Neural cell (in vitro differentiated cells): Measurements from ENCODE around the gene GPC5. TPM values are rescaled to one million over a fixed set of nuclear protein-coding genes. Genes with fewer than 3 reads are reported as not detected.
A peak's percentile ranks its signal among the peaks of the same experiment; 100 is the strongest.

Experiments
- H2AFZ ChIP-seq: fragments of 200-600, 300-800 bp; sonication (generic), shearing (Covaris generic); 2 replicates; pipeline ENCODE4 v1.6.0; 2014; ENCODE audit warnings: low read depth, mild to moderate bottlenecking, antibody characterized with exemption, low read length, moderate library complexity
- H3F3A ChIP-seq: fragments of 200-600 bp; shearing (Covaris generic); 2 replicates; pipeline ENCODE4 v1.6.1; 2016; ENCODE audit warnings: mild to moderate bottlenecking, moderate library complexity, mixed read lengths, antibody characterized with exemption, low read length; ENCODE audit not compliant: insufficient read depth, poor library complexity, severe bottlenecking
- H3K27ac ChIP-seq: fragments of 200-600, 300-800 bp; sonication (generic), shearing (Covaris generic); 2 replicates; pipeline ENCODE4 v1.5.1; 2014; ENCODE audit warnings: mild to moderate bottlenecking, low read length, moderate library complexity
- H3K27me3 ChIP-seq: fragments of 300-800, 200-600 bp; sonication (generic), shearing (Covaris generic); 2 replicates; pipeline ENCODE4 v1.6.0; 2014; ENCODE audit warnings: mild to moderate bottlenecking, low read depth, low read length, moderate library complexity; ENCODE audit not compliant: insufficient read depth
- H3K36me3 ChIP-seq: fragments of 300-800, 200-600 bp; sonication (generic), shearing (Covaris generic); 2 replicates; pipeline ENCODE4 v1.5.1; 2014; ENCODE audit warnings: mild to moderate bottlenecking, antibody characterized with exemption, low read length, moderate library complexity; ENCODE audit not compliant: insufficient read depth
- H3K4me2 ChIP-seq: fragments of 300-800, 200-600 bp; sonication (generic), shearing (Covaris generic); 2 replicates; pipeline ENCODE4 v1.6.0; 2014; ENCODE audit warnings: mild to moderate bottlenecking, low read length
- H3K4me3 ChIP-seq: fragments of 300-800, 200-600 bp; sonication (generic), shearing (Covaris generic); 2 replicates; pipeline ENCODE4 v1.5.1; 2014; ENCODE audit warnings: mild to moderate bottlenecking, low read length, moderate library complexity
- H3K79me2 ChIP-seq: fragments of 200-600 bp; shearing (Covaris generic); replicated peaks from 2 replicates; pipeline ENCODE4 v1.6.0; 2014; ENCODE audit warnings: mild to moderate bottlenecking, low read length, moderate library complexity; ENCODE audit not compliant: insufficient read depth
- H3K9ac ChIP-seq: fragments of 300-800, 200-600 bp; sonication (generic), shearing (Covaris generic); 2 replicates; pipeline ENCODE4 v1.6.1; 2016; ENCODE audit warnings: mild to moderate bottlenecking, low read length, mixed read lengths
- H3K9me2 ChIP-seq: fragments of 200-600 bp; shearing (Covaris generic); 2 replicates; pipeline ENCODE4 v1.6.1; 2016; ENCODE audit warnings: mild to moderate bottlenecking, low read length, mixed read lengths; ENCODE audit not compliant: insufficient read depth
- H3K9me3 ChIP-seq: fragments of 200-600, 300-800 bp; sonication (generic), shearing (Covaris generic); 2 replicates; pipeline ENCODE4 v1.6.1; 2016; ENCODE audit warnings: mild to moderate bottlenecking, mixed run types, low read length, moderate library complexity, mixed read lengths
- H4K20me1 ChIP-seq: fragments of 200-600 bp; shearing (Covaris generic); 2 replicates; pipeline ENCODE4 v1.6.1; 2016; ENCODE audit warnings: mild to moderate bottlenecking, mixed run types; ENCODE audit not compliant: insufficient read depth
- CTCF ChIP-seq: fragments of 450-650 bp; IDR thresholded peaks from 2 replicates; pipeline ENCODE4 v1.5.1; 2014; ENCODE audit warnings: antibody characterized with exemption, mild to moderate bottlenecking, moderate library complexity; ENCODE audit not compliant: poor library complexity, severe bottlenecking
- EP300 ChIP-seq: fragments of 450-650 bp; conservative IDR thresholded peaks from 2 replicates; pipeline ENCODE4 v1.6.1; 2014; ENCODE audit warnings: antibody characterized with exemption, mild to moderate bottlenecking, moderate library complexity; ENCODE audit not compliant: poor library complexity, severe bottlenecking
- EZH2 ChIP-seq: fragments of 200-600, 300-800 bp; shearing (Covaris generic), sonication (generic); IDR thresholded peaks from 2 replicates; pipeline ENCODE4 v1.6.1; 2014; ENCODE audit warnings: antibody characterized with exemption, low read length, borderline replicate concordance, mild to moderate bottlenecking; ENCODE audit not compliant: insufficient read depth, poor library complexity, severe bottlenecking
- MXI1 ChIP-seq: fragments of 450-650 bp; conservative IDR thresholded peaks from 2 replicates; pipeline ENCODE4 v1.6.1; 2014; ENCODE audit warnings: antibody characterized with exemption, mild to moderate bottlenecking; ENCODE audit not compliant: poor library complexity, severe bottlenecking
- POLR2AphosphoS5 ChIP-seq: IDR thresholded peaks from 2 replicates; pipeline ENCODE4 v1.6.1; 2012
- RAD21 ChIP-seq: fragments of 450-650 bp; conservative IDR thresholded peaks from 2 replicates; pipeline ENCODE4 v1.6.1; 2014; ENCODE audit warnings: antibody characterized with exemption, mild to moderate bottlenecking, moderate library complexity
- REST ChIP-seq: IDR thresholded peaks from 2 replicates; pipeline ENCODE4 v1.6.1; 2012; ENCODE audit warnings: borderline replicate concordance
- SMC3 ChIP-seq: fragments of 450-650 bp; conservative IDR thresholded peaks from 2 replicates; pipeline ENCODE4 v1.6.1; 2014; ENCODE audit warnings: antibody characterized with exemption, mild to moderate bottlenecking, moderate library complexity; ENCODE audit not compliant: poor library complexity
- TAF1 ChIP-seq: IDR thresholded peaks from 2 replicates; pipeline ENCODE4 v1.6.1; 2012; ENCODE audit warnings: low read depth
- polyA plus RNA-seq: library from polyadenylated mRNA; depleted of rRNA; stranded (reverse); fragments of >200 nt; gene quantifications from 2 replicates; pipeline ENCODE4 v1.2.3, GENCODE V29; 2014

GPC5 gene
- polyA plus RNA-seq, 1 donor from 2014 or later: 5.0 TPM

- no peak overlapping the region for H3K27ac ChIP-seq
- H3K36me3 ChIP-seq: no peaks in the 10 kb centered on the region
- H3K9me3 ChIP-seq: no peaks in the 10 kb centered on the region
- H3K9me2 ChIP-seq: no peaks in the 10 kb centered on the region
- TF ChIP-seq EP300 (peak; percentile 81), POLR2AphosphoS5 (peak; percentile 85), REST (peak; percentile 38), EZH2 (no peak)
- H3K9ac ChIP-seq: no peak overlapping the region
- peaks cover 3% of the 10 kb centered on the region for H3F3A ChIP-seq
- no peaks in the 10 kb centered on the region for H4K20me1 ChIP-seq
- no peak overlapping the region for H3K4me3 ChIP-seq
- no peaks in the 10 kb centered on the region for H3K79me2 ChIP-seq
- H2AFZ ChIP-seq: no peak overlapping the region
- H3K27me3 ChIP-seq: no peaks in the 10 kb centered on the region
- no peak overlapping the region for H3K4me2 ChIP-seq
These were observed 1038.5 kb downstream of the GPC5 start for GRCh38 chr13:92436924-92437323.

- H3K4me3 ChIP-seq: no peak overlapping the region
- no peak overlapping the region for H3K27ac ChIP-seq
- H3K9ac ChIP-seq: no peak overlapping the region
- H3K27me3 ChIP-seq: no peaks in the 10 kb centered on the region
- H4K20me1 ChIP-seq: no peaks in the 10 kb centered on the region
- H2AFZ ChIP-seq: no peak overlapping the region
- TF ChIP-seq EP300 (no peak), CTCF (no peak), REST (no peak), SMC3 (no peak), MXI1 (no peak), POLR2AphosphoS5 (no peak), EZH2 (no peak), TAF1 (no peak), RAD21 (no peak)
- H3K4me2 ChIP-seq: no peak overlapping the region
- H3K9me3 ChIP-seq: no peaks in the 10 kb centered on the region
- H3K36me3 ChIP-seq: no peaks in the 10 kb centered on the region
- no peaks in the 10 kb centered on the region for H3F3A ChIP-seq
- no peaks in the 10 kb centered on the region for H3K9me2 ChIP-seq
- no peaks in the 10 kb centered on the region for H3K79me2 ChIP-seq
These were observed 1045.8 kb downstream of the GPC5 start for GRCh38 chr13:92444244-92444643.
